PC-9 (cell line): ENCODE measurements around the gene ZMIZ1. TPM values are rescaled to one million over a fixed set of nuclear protein-coding genes. Genes with fewer than 3 reads are reported as not detected.

Experiments used
- BruUV-seq: library from RNA; stranded (reverse); fragments of 400-500 nt; replicated peaks from 2 replicates; lab custom pipeline; 2021; lab: Mats Ljungman, UMichigan
- CTCF ChIA-PET: fragments of 300-600 bp; sonication (Branson Sonifier 250); formaldehyde crosslinking; loops from one replicate; lab custom pipeline; 2022; ENCODE audit warnings: antibody characterized with exemption; lab: Charles Lee
- POLR2A ChIA-PET: fragments of 300-600 bp; sonication (Branson Sonifier 250); formaldehyde crosslinking; loops from one replicate; lab custom pipeline; 2022; ENCODE audit warnings: antibody characterized with exemption; ENCODE audit not compliant: unreplicated experiment; lab: Charles Lee
- DNase-seq, 2 experiments: peaks; one replicate each; pipeline versions ENCODE4 v3.0.0 to v3.0.0-alpha.2; 2015 to 2022; ENCODE audit warnings: mixed read lengths in 1 of 2
- H2AFZ ChIP-seq: fragments of 200-600 bp; sonication (generic); 2 replicates; pipeline ENCODE4 v1.8.1; 2017; ENCODE audit warnings: antibody characterized with exemption
- H3F3A ChIP-seq: fragments of 200-600 bp; sonication (generic); 2 replicates; pipeline ENCODE4 v1.8.1; 2017; ENCODE audit warnings: antibody characterized with exemption, mild to moderate bottlenecking, low read depth; ENCODE audit not compliant: insufficient read depth
- H3K27ac ChIP-seq: fragments of 200-600 bp; sonication (generic); 2 replicates; pipeline ENCODE4 v1.6.1; 2016; ENCODE audit warnings: mixed run types
- H3K27me3 ChIP-seq: fragments of 200-600 bp; sonication (generic); 2 replicates; pipeline ENCODE4 v1.6.1; 2016; ENCODE audit warnings: low read depth, mixed run types; ENCODE audit not compliant: insufficient read depth
- H3K36me3 ChIP-seq: fragments of 200-600 bp; sonication (generic); 2 replicates; pipeline ENCODE4 v1.6.1; 2016; ENCODE audit warnings: low read depth, mixed run types
- H3K4me1 ChIP-seq: fragments of 200-600 bp; sonication (generic); replicated peaks from 2 replicates; pipeline ENCODE4 v1.6.1; 2016; ENCODE audit warnings: mixed run types; ENCODE audit not compliant: insufficient read depth
- H3K4me2 ChIP-seq: fragments of 200-600 bp; sonication (generic); 2 replicates; pipeline ENCODE4 v1.6.1; 2017; ENCODE audit warnings: mixed run types
- H3K4me3 ChIP-seq: fragments of 200-600 bp; sonication (generic); 2 replicates; pipeline ENCODE4 v1.6.1; 2016; ENCODE audit warnings: mixed run types
- H3K79me2 ChIP-seq: fragments of 200-600 bp; sonication (generic); 2 replicates; pipeline ENCODE4 v1.6.1; 2017; ENCODE audit warnings: low read depth, mixed run types
- H3K9me2 ChIP-seq: fragments of 200-600 bp; sonication (generic); 2 replicates; pipeline ENCODE4 v1.8.1; 2017; ENCODE audit warnings: mild to moderate bottlenecking; ENCODE audit not compliant: insufficient read depth
- H3K9me3 ChIP-seq: fragments of 200-600 bp; sonication (generic); 2 replicates; pipeline ENCODE4 v1.8.1; 2016; ENCODE audit warnings: low read depth; ENCODE audit not compliant: insufficient read depth
- H4K20me1 ChIP-seq: fragments of 200-600 bp; sonication (generic); 2 replicates; pipeline ENCODE4 v1.8.1; 2017; ENCODE audit not compliant: insufficient read depth
- EZH2 ChIP-seq: fragments of 200-600 bp; sonication (generic); IDR thresholded peaks from 2 replicates; pipeline ENCODE4 v1.8.0; 2017; ENCODE audit warnings: antibody characterized with exemption, low read depth
- intact Hi-C: fragments of 100-400 bp; cut with micrococcal nuclease; formaldehyde crosslinking; loops from one replicate; pipeline ENCODE4 v1.10.0; 2022; ENCODE audit not compliant: unreplicated experiment
- total RNA-seq: library from RNA; stranded (reverse); gene quantifications from 2 replicates; pipeline ENCODE4 v1.2.3, GENCODE V29; 2021
- TF ChIP-seq, protein P1 (sequence below): fragments of 200-600 bp; sonication (generic); conservative IDR thresholded peaks from 2 replicates; pipeline ENCODE4 v1.6.1; 2017; ENCODE audit warnings: mixed run types, antibody characterized with exemption, mild to moderate bottlenecking, moderate library complexity

Gene ZMIZ1
- total RNA-seq, 1 experiment from 2014 or later = 47.6 TPM

DNA sequence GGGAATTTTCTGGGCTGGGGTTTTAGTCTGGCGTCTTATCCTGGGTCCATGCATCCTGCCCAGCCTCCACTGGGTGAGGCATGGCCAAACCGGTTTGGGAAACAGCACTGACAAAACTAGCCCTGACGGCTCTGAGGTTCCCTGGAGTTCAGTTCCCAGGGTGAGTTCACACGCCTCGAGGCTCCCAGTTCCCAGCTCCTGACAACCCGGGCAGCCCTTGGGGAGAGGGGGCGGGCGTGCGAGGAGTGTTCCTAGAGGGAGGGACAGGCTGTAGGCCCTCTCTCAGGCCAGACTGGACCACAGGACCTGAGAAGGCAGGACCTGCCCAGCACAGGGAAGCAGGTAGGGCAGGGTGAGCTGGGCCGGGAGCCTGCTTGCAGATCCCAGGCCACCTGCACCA lies 196.2 kb downstream of the ZMIZ1 start:
- H3K27ac ChIP-seq = peak overlapping the region; percentile 87
- H3K27me3 ChIP-seq = no peaks in the 10 kb centered on the region
- no peaks in the 10 kb centered on the region for H3K36me3 ChIP-seq
- H3K4me3 ChIP-seq = no peak overlapping the region
- peak; percentile 95 to 96 for DNase-seq
- no peaks in the 10 kb centered on the region for H3K9me3 ChIP-seq
- CTCF ChIA-PET = interaction anchor here (0.5 to 0.7 kb wide), 3 partner anchors 28 to 1219 kb away, joined by 5 to 11 read pairs (median 8); no protein-coding TSS in a partner anchor
- no peak for TF ChIP-seq EZH2
- H3K79me2 ChIP-seq = peaks cover 9% of the 10 kb centered on the region
- no peak overlapping the region for H2AFZ ChIP-seq
- H3F3A ChIP-seq = peaks cover 30% of the 10 kb centered on the region; the same call in 1 of the 2 replicates
- intact Hi-C loops = loop anchor here (2.0 to 5.0 kb wide), 2 partner anchors 24 to 33 kb away; no protein-coding TSS in a partner anchor
- POLR2A ChIA-PET = interaction anchor here (0.6 to 0.8 kb wide), 3 partner anchors 27 to 1682 kb away, joined by 4 to 24 read pairs (median 12); no protein-coding TSS in a partner anchor
- H3K4me2 ChIP-seq = peak overlapping the region; percentile 73
- no TSS peak for BruUV-seq
- H4K20me1 ChIP-seq = no peaks in the 10 kb centered on the region
- peaks cover 41% of the 10 kb centered on the region for H3K4me1 ChIP-seq
- no peaks in the 10 kb centered on the region for H3K9me2 ChIP-seq

DNA sequence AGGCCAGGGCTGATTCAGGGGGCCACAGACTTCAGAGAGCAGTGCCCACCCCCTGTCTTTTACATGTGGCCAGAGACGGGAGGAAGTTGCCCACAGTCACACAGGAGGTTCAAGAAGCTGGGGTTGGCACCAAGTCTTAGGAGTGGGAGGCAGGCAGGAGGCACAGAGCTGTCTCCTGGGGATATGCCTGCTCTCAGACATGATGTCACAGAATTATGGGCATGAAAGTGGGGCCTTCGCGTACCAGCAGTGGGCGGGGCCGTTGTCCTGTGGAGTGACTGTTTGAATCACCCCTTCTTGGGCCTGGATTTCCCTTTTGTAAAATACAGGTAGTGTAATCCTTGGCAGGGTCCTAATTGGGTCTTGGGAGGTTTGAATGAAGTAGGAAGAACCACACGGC lies 197.3 kb downstream of the ZMIZ1 start:
- no peak overlapping the region for H3K4me3 ChIP-seq
- ChIA-PET POLR2A (no interaction called here), CTCF (no interaction called here)
- H4K20me1 ChIP-seq = no peaks in the 10 kb centered on the region
- H3K27ac ChIP-seq = peak overlapping the region; percentile 87
- H3K36me3 ChIP-seq = no peaks in the 10 kb centered on the region
- H3F3A ChIP-seq = peaks cover 30% of the 10 kb centered on the region; the same call in 1 of the 2 replicates
- no peak overlapping the region for H2AFZ ChIP-seq
- H3K79me2 ChIP-seq = peaks cover 9% of the 10 kb centered on the region
- H3K9me2 ChIP-seq = no peaks in the 10 kb centered on the region
- no peak for TF ChIP-seq EZH2
- TF ChIP-seq, protein P1, sequence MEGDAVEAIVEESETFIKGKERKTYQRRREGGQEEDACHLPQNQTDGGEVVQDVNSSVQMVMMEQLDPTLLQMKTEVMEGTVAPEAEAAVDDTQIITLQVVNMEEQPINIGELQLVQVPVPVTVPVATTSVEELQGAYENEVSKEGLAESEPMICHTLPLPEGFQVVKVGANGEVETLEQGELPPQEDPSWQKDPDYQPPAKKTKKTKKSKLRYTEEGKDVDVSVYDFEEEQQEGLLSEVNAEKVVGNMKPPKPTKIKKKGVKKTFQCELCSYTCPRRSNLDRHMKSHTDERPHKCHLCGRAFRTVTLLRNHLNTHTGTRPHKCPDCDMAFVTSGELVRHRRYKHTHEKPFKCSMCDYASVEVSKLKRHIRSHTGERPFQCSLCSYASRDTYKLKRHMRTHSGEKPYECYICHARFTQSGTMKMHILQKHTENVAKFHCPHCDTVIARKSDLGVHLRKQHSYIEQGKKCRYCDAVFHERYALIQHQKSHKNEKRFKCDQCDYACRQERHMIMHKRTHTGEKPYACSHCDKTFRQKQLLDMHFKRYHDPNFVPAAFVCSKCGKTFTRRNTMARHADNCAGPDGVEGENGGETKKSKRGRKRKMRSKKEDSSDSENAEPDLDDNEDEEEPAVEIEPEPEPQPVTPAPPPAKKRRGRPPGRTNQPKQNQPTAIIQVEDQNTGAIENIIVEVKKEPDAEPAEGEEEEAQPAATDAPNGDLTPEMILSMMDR = no peak
- intact Hi-C loops = loop anchor here (2.0 to 5.0 kb wide), 2 partner anchors 25 to 34 kb away; no protein-coding TSS in a partner anchor
- H3K4me2 ChIP-seq = peak overlapping the region; percentile 73; the same call in 1 of the 2 replicates
- no TSS peak for BruUV-seq
- DNase-seq = no peak
- H3K9me3 ChIP-seq = no peaks in the 10 kb centered on the region
- H3K27me3 ChIP-seq = no peaks in the 10 kb centered on the region
- peaks cover 41% of the 10 kb centered on the region for H3K4me1 ChIP-seq

DNA sequence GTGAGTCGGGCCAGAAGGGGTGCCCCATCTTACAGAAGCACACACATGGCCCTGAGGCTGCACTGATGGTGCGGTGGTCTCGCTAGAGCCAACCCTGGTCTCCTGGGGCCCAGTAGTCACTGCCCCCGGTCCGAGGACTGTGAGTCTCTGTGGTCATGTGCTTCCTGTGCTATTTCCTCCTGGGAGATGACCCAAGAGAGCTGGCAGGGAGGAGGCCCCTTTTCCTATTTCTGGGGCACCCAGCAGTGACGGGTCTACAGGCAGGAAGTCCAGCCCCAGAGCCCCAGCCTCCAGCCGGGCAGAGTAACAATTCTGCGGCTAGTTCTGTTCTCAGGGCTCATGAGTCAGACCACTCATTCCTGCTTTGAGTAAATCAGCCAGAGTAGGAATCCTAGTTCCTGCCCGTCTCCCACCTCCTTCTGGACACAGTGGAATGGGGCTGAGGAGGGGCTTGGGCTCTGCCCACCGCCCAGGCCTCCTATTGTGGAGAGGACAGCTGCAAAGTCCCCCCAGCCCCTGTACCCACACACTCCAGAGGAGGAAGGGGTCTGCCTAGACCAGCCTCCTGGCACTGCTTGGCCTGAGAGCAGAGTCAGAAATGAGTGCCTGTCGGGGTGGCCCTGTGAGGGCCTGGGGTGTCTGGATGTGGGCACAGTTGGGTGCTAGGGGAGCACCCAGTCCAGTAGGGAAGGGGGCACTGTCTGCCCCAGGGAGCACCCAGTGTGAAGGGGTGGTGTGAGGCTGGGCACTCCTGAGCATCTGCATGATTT lies 198.0 kb downstream of the ZMIZ1 start:
- Histone ChIP-seq H2AFZ (no peak overlapping the region), H3K27ac (no peak overlapping the region), H3K4me2 (no peak overlapping the region), H4K20me1 (no peaks in the 10 kb centered on the region), H3F3A (peaks cover 30% of the 10 kb centered on the region; the same call in 1 of the 2 replicates), H3K27me3 (no peaks in the 10 kb centered on the region), H3K4me1 (peaks cover 41% of the 10 kb centered on the region), H3K9me3 (no peaks in the 10 kb centered on the region), H3K9me2 (no peaks in the 10 kb centered on the region), H3K79me2 (peaks cover 9% of the 10 kb centered on the region), H3K4me3 (no peak overlapping the region), H3K36me3 (no peaks in the 10 kb centered on the region)
- DNase-seq = peak in 1 of 2 experiments; percentile 62
- BruUV-seq = no TSS peak
- POLR2A ChIA-PET = no interaction called here
- intact Hi-C loops = loop anchor here (2.0 to 5.0 kb wide), 2 partner anchors 24 to 34 kb away; no protein-coding TSS in a partner anchor
- TF ChIP-seq EZH2 = no peak
- TF ChIP-seq, protein P1 = no peak
- CTCF ChIA-PET = no interaction called here
